HG03103 (cell line): ENCODE data around the gene NOD1.
A peak's percentile ranks its signal among the peaks of the same experiment; 100 is the strongest.

ENCODE experiments used
- ATAC-seq: cut with Tn5 transposase; IDR thresholded peaks from one replicate; pipeline ENCODE4 v1.9.1; 2021; ENCODE audit warnings: low read depth; ENCODE audit not compliant: unreplicated experiment

Gene NOD1

GRCh38 chr7:30450983-30451497 is 27.5 kb downstream of the NOD1 start:
- ATAC-seq = no peak

GRCh38 chr7:30450240-30450982 is 28.2 kb downstream of the NOD1 start:
- ATAC-seq = no peak

GRCh38 chr7:30448461-30449189 is 30.0 kb downstream of the NOD1 start:
- no peak for ATAC-seq

GRCh38 chr7:30447466-30447865 is 31.1 kb downstream of the NOD1 start:
- ATAC-seq = no peak

- ATAC-seq = no peak
Measured at GRCh38 chr7:30446266-30446665, 32.3 kb downstream of the NOD1 start.

GRCh38 chr7:30445770-30446169 is 32.8 kb downstream of the NOD1 start:
- ATAC-seq = peak; percentile 98

GRCh38 chr7:30437823-30438574 is 40.6 kb downstream of the NOD1 start:
- no peak for ATAC-seq

- no peak for ATAC-seq
Measured at GRCh38 chr7:30436518-30436917, 42.1 kb downstream of the NOD1 start.

GRCh38 chr7:30436046-30436445 is 42.5 kb downstream of the NOD1 start:
- no peak for ATAC-seq

- peak; percentile 54 for ATAC-seq
Measured at GRCh38 chr7:30434140-30434799, 44.3 kb downstream of the NOD1 start.

- ATAC-seq = no peak
Measured at GRCh38 chr7:30433506-30433905, 45.1 kb downstream of the NOD1 start.

- no peak for ATAC-seq
Measured at GRCh38 chr7:30433082-30433481, 45.5 kb downstream of the NOD1 start.

GRCh38 chr7:30430777-30431176 is 47.8 kb downstream of the NOD1 start:
- no peak for ATAC-seq

- no peak for ATAC-seq
Measured at GRCh38 chr7:30430276-30430675, 48.3 kb downstream of the NOD1 start.

- no peak for ATAC-seq
Measured at GRCh38 chr7:30429156-30429530, 49.4 kb downstream of the NOD1 start.

GRCh38 chr7:30428246-30429155 is 50.1 kb downstream of the NOD1 start:
- ATAC-seq = no peak

GRCh38 chr7:30427296-30428070 is 51.1 kb downstream of the NOD1 start:
- ATAC-seq = no peak

- ATAC-seq = no peak
Measured at GRCh38 chr7:30424506-30424905, 54.1 kb downstream of the NOD1 start.
